Stimulated activated CD4-positive, alpha-beta T cell treated with anti-CD3 and anti-CD28 coated beads, Interleukin-1b, Interleukin-23, amount 100 ng/mL, for 48 hours (primary cell): Measurements from ENCODE around the gene CIITA.

Experiments
- DNase-seq: peaks from one replicate; pipeline ENCODE4 v3.0.0-alpha.2; 2020

CIITA gene

GRCh38 chr16:10852948-10853347, 24.1 kb upstream of the CIITA start:
- DNase-seq = no peak

DNA sequence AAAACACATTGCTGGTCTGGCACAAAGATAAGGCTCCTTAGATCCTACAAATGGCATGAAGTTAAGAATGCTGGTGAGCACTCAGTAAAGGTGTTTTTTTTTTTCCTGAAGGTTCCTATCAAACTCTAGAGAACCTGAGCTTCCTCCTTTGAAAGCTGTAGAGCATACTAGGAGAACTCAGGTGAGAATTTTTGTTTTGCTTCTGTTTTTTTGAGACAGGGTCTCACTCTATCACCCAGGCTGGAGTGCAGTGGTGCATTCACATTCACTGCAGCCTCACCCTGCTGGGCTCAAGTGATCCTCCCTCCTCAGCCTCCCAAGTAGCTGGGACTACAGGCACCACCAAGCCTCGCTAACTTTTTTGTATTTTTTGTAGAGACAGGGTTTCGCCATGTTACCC, 21.0 kb upstream of the CIITA start:
- no peak for DNase-seq

DNA sequence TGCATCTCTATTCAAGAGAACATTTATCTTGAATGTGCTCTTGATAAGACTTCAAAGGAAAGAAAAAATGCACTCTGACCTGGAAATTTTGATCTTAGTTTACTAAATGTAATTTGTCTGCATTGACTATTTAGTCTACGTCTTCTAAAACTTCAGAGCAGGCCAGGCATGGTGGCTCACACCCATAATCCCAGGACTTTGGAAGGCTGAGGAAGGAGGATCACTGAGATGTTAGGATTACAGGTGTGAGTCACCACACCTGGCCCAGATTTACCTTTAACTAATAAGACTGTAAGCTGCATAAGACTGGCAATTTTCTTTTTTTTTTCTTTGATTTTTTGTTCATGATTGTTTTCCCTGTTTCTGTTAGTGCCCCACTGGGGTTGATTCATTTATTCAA, 18.8 kb upstream of the CIITA start:
- no peak for DNase-seq

DNA sequence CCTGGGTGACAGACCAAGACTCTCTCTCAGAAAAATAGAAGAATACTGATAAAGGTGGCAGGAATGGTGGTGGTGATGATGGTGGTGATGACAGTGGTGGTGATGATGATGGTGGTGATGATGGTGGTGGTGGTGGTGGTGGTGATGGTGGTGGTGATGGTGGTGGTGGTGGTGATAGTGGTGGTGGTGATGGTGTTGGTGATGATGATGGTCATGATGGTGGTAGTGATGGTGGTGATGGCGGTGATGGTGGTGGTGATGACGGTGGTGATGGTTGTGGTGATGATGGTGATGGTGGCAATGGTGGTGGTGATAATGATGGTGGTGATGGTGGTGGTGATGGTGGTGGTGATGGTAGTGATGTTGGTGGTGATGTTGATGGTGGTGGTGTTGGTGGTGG, 18.0 kb upstream of the CIITA start:
- no peak for DNase-seq

- no peak for DNase-seq
Observed at GRCh38 chr16:10859658-10860057, 17.3 kb upstream of the CIITA start.

DNA sequence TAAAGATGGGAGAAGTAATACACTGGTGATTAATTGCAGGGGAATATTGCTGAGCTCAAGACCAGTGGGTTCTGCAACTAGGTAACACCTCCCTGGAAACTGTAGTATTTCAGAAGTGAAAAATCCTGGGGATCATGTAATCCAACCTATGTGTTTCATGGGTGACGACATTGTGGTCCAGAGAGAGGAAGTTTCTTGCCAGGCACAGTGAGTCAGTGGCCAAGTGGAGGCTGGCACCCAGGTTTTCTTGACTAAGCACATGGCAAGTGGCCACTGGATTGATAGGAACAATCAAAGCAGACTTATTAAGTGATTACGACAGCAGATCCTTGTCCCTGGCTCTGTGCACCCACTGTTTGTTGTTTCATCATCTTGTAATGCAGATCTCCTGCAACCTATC, 14.6 kb upstream of the CIITA start:
- no peak for DNase-seq

DNA sequence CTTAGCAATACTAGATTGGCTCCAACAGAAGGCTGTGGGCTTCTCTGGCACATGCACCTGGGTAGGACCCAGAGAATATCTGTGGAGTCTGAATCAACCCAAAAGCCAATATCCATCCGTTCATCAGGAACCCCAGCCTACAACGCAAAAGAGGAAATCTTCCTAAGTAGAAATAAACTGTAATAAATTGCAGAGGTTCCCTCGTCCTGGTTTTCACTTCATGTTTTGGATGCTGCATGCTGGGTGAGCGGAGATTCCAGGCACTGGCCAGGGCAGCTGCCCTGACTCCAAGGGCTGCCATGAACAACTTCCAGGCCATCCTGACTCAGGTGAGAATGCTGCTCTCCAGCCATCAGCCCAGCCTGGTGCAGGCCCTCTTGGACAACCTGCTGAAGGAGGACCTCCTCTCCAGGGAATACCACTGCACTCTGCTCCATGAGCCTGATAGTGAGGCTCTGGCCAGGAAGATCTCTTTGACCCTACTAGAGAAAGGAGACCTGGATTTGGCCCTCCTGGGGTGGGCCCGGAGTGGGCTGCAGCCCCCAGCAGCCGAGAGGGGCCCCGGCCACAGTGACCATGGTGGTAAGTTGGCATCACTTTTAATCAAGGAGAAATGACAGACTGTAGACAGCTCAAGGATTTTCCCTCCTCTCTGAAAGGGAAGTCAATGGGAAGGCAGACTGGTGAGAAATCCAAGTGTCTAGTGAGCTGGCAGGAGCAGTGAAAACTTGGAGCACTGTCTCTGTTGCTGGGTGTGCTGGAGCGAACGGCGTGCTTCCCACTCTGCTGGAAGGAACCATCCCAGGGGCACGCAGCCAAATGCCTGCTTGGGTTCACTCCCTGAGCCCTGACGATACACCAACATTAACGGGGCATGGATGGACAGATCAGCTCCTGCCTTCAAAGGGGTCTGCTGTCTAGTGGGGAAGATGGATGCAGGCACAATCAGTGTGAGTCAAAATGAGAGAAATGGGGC, 10.7 kb upstream of the CIITA start:
- no peak for DNase-seq

- no peak for DNase-seq
Observed at GRCh38 chr16:10867199-10867598, 9.8 kb upstream of the CIITA start.

GRCh38 chr16:10868104-10868595, 8.9 kb upstream of the CIITA start:
- DNase-seq = no peak

DNA sequence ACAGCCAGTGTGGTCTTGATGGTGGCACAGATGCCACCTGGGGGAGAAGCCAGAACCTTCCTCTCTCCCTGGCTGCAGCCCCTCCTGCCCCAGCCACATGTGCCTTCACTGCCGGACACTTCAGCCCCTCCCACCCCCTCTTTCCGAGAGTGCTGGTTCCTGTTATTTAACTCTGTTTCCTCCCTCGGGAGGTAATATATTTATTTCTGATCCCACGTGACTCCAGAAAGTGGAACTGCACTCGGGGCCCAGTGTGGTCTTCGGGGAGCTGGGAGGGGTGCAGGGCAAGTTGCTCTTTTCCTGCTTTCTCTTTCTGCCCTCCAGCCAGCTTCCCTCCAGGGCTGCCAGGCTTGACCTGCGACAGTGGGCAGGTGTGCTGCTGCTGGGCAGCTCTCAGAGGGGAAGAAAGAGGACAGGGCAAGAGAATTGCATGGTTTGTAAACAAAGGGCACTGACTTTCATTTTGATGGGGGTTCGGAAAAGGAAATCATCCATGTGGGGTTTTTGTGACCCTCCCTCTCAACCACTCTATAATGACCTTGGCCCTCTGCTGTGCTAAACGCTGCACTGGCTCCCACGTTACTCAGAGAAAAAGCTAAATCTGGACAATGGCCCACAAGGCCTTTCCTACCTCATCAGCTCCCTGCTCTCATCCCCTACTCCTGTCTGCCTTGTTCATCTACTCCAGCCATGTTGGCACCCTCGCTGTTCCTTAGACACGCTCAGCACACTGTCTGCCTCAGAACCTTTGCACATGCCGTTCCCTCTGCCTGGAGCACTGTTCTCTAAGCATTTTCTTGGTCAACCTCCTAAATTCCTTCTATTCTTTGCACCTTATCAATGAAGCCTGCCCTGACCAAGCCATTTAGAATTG, 8.2 kb upstream of the CIITA start:
- DNase-seq = no peak

GRCh38 chr16:10870137-10870776, 6.7 kb upstream of the CIITA start:
- no peak for DNase-seq

GRCh38 chr16:10870808-10871156, 6.2 kb upstream of the CIITA start:
- no peak for DNase-seq

- peak; percentile 79 for DNase-seq
Observed at GRCh38 chr16:10871157-10871991, 5.6 kb upstream of the CIITA start.

DNA sequence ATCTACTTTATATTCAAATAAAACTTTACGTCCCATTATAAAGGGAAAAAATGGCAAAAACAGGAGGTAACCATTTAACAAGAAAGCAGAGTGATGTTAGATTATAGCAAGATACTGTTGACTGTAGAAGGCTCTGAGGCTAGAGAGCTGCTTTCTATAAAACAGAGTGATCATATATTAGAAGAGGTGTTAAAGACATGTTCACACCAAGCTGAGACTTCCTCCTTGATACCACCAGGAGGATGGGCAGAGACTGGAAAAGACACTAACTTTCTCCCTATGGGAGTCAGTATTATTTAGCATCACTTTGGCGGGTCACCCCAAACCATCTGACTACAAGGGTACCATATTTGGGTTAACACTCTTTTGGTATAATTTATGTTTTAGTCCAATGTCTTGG, 687 bp upstream of the CIITA start:
- no peak for DNase-seq

DNA sequence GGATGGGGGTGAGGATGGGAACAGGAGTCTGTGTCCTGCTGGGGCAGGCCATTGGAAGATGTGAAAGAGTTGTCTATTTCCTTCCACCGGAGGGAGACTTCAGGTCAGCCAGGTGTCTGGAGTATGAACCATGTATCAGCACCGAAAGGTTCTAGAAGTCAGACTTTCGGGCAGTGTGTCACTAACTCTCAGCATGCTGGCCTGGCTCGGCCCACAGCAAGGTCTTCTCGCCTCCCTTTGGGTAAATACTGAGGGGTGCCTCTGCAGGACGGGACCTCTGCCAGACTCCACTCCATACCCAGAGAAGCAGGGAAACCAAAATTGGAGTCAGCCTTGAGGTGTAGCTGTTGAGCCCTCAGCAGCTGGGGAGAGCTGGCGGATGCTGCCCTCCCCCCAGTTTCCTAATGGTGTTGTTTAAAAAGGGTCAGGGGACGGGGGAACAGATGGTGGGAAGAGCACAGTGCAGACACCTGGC, 507 bp downstream of the CIITA start:
- DNase-seq = no peak

DNA sequence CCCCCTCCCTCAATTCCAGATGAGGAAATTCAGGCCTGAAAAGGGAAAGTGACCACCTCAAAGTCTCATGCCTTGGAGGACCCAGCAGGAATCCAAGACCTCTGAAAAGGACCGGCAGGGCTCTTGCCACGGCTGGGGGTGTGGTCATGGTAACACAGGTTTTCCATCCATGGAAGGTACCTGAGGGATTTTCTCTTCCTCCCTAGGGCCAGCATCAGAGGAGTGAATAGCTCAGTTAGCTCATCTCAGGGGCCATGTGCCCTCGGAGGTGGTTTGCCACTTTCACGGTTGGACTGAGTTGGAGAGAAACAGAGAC, 1.3 kb downstream of the CIITA start:
- DNase-seq = no peak

GRCh38 chr16:10878644-10879501, 1.9 kb downstream of the CIITA start:
- DNase-seq = no peak

DNA sequence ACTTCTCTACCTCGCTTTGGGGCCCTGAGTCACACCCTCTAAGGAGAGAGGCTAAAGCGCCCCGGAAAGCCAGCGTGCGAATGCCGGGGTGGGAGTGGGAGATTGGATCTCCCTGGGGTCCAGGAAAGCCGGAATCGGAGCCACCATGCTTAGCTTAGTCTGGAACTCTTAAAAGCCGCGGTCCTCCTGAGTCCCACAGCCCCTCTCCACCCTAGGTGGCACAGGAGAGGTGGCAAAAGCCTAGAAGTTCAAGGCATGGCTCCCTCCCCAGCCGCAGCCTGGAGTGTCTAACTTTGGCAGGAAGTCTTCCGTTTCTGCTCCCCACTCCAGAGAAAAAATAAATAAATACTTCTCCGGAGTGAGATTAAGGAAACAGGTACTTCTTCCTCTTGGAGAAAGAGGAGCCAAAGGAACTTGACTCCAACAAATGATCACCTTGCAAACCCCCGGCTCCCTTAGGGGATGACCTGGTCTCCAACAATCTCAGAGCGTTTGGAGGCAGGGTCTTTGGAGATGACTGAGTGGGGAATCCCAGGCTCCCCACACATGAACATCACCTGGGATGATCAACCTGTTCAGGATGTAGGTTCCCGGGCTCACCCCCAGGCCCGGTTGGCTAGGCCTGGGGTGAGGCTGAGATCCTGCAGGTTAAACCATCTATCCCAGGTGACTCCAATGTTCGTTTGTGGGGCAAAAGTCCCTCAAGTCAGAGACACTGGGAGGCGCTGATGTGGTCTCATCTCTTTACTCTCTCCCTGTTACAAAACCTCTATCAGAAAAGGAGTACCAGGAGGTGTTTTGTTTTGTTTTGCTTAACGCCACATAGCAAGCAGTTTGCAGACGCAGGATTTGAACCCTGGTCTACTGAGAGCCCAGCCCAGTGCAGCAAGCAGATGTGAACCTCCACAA, 2.9 kb downstream of the CIITA start:
- no peak for DNase-seq

- DNase-seq = no peak
Observed at GRCh38 chr16:10880594-10881452, 3.8 kb downstream of the CIITA start.
